Measurements from ENCODE around the gene PBRM1. TPM values are rescaled to one million over a fixed set of nuclear protein-coding genes. Genes with fewer than 3 reads are reported as not detected.
A peak's percentile ranks its signal among the peaks of the same experiment; 100 is the strongest.

Gene PBRM1
- total RNA-seq, 1 experiment from 2014 or later = 42.8 TPM

DNA sequence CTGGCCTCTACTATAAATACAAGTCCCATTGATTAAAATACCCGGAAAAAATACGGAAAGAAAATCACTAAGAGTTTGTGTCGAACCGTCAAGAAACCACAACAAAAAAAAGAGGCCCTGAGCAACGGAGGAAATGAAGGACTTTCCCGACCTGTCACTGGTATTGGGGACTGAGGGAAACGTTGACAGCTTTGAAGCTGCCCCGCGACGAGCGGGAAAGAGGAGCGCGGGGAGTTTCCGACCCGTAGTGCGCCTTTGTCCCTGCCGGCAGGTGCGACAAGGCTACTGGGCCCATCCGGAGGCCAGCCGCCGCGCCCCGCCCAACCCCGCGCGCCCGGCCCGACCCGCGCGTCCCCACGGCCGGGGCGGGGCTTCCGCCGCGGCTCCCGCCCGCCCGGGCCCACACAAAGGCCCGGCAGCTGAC lies 416 bp downstream of the PBRM1 start:
- Histone ChIP-seq H3F3A (ENCODE audit: insufficient read depth, low read depth) (peaks cover 51% of the 10 kb centered on the region), H3K4me2 (peak overlapping the region; percentile 98), H3K79me2 (ENCODE audit: low read depth) (peaks cover 87% of the 10 kb centered on the region), H4K20me1 (ENCODE audit: insufficient read depth) (peaks cover 34% of the 10 kb centered on the region), H3K4me1 (replicated peaks; ENCODE audit: insufficient read depth) (peaks cover 45% of the 10 kb centered on the region), H3K36me3 (ENCODE audit: low read depth) (peaks cover 42% of the 10 kb centered on the region), H3K9me2 (ENCODE audit: insufficient read depth) (no peaks in the 10 kb centered on the region), H3K27me3 (ENCODE audit: insufficient read depth, low read depth) (no peaks in the 10 kb centered on the region), H2AFZ (peak overlapping the region; percentile 72), H3K27ac (peak overlapping the region; percentile 55), H3K9me3 (ENCODE audit: insufficient read depth, low read depth) (no peaks in the 10 kb centered on the region; the same call in 1 of the 2 replicates), H3K4me3 (peak overlapping the region; percentile 96)
- CTCF ChIA-PET = interaction anchor here (0.6 kb wide), 1 partner anchor 296 kb away, joined by 5 read pairs; no protein-coding TSS in a partner anchor
- POLR2A ChIA-PET (ENCODE audit: unreplicated experiment) = interaction anchor here (0.5 to 0.6 kb wide), 4 partner anchors 11 to 159 kb away, joined by 3 to 8 read pairs (median 6); no protein-coding TSS in a partner anchor
- no TSS peak for BruUV-seq (replicated peaks)
- peak; percentile 55 to 83 for DNase-seq
- no peak for TF ChIP-seq EZH2 (IDR thresholded peaks at IDR 0.05; ENCODE audit: low read depth)
- TF ChIP-seq, protein P1, sequence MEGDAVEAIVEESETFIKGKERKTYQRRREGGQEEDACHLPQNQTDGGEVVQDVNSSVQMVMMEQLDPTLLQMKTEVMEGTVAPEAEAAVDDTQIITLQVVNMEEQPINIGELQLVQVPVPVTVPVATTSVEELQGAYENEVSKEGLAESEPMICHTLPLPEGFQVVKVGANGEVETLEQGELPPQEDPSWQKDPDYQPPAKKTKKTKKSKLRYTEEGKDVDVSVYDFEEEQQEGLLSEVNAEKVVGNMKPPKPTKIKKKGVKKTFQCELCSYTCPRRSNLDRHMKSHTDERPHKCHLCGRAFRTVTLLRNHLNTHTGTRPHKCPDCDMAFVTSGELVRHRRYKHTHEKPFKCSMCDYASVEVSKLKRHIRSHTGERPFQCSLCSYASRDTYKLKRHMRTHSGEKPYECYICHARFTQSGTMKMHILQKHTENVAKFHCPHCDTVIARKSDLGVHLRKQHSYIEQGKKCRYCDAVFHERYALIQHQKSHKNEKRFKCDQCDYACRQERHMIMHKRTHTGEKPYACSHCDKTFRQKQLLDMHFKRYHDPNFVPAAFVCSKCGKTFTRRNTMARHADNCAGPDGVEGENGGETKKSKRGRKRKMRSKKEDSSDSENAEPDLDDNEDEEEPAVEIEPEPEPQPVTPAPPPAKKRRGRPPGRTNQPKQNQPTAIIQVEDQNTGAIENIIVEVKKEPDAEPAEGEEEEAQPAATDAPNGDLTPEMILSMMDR (conservative IDR thresholded peaks at IDR 0.05) = no peak
- intact Hi-C loops (cut with micrococcal nuclease; ENCODE audit: unreplicated experiment) = no loop called here

DNA sequence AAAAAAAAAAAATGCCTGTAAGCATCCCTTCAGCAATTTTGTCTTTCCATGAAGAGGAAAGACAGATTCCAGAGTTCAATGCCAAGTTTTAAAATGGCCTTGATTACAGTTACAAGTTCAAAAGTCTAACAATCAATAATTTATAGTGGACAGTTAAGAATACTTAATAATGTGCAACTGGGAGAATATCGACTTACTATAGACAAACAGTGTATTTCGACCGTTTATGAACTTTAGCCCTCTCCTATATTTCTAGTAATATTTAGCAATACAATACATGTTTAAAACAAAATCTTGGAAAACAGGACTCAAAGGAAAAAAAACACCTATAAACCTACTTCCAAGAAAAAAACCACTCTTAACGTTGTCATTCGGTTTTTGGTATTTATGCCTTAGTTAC lies 1.5 kb downstream of the PBRM1 start:
- BruUV-seq (replicated peaks) = no TSS peak
- DNase-seq = no peak
- Histone ChIP-seq H3K4me2 (peak overlapping the region; percentile 98), H4K20me1 (ENCODE audit: insufficient read depth) (peaks cover 24% of the 10 kb centered on the region), H3K9me2 (ENCODE audit: insufficient read depth) (no peaks in the 10 kb centered on the region), H3K4me3 (peak overlapping the region; percentile 96; the same call in 1 of the 2 replicates), H2AFZ (no peak overlapping the region), H3K36me3 (ENCODE audit: low read depth) (peaks cover 37% of the 10 kb centered on the region), H3K9me3 (ENCODE audit: insufficient read depth, low read depth) (no peaks in the 10 kb centered on the region; the same call in 1 of the 2 replicates), H3K4me1 (replicated peaks; ENCODE audit: insufficient read depth) (peaks cover 45% of the 10 kb centered on the region), H3K27me3 (ENCODE audit: insufficient read depth, low read depth) (no peaks in the 10 kb centered on the region), H3K27ac (0 out of 2 replicates have a peak overlapping the region, but pooled peaks have one; percentile 55), H3K79me2 (ENCODE audit: low read depth) (peaks cover 75% of the 10 kb centered on the region), H3F3A (ENCODE audit: insufficient read depth, low read depth) (peaks cover 40% of the 10 kb centered on the region)
- POLR2A ChIA-PET (ENCODE audit: unreplicated experiment) = interaction anchor here (0.6 to 0.7 kb wide), 2 partner anchors 230 to 252 kb away, joined by 3 to 51 read pairs; no protein-coding TSS in a partner anchor
- intact Hi-C loops (cut with micrococcal nuclease; ENCODE audit: unreplicated experiment) = loop anchor here (5.0 kb wide), 1 partner anchor 257 kb away; no protein-coding TSS in a partner anchor
- TF ChIP-seq EZH2 (IDR thresholded peaks at IDR 0.05; ENCODE audit: low read depth) = no peak
- TF ChIP-seq, protein P1 (conservative IDR thresholded peaks at IDR 0.05) = no peak
- CTCF ChIA-PET = no interaction called here

DNA sequence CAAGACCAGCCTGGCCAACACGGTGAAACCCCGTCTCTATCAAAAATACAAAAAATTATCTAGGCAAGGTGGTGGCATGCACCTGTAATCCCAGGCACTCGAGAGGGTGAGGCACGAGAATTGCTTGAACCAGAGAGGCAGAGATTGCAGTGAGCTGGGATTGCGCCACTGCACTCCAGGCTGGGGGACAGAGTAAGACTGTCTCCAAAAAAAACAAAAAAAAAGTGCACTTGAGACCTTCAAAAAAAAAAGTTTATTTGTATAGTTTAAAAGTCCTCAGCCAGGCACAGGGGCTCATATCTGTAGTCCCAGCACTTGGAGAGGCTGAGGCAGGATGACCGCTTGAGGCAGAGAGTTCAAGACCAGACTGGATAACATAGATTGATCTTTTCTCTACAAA lies 2.1 kb downstream of the PBRM1 start:
- no TSS peak for BruUV-seq (replicated peaks)
- Histone ChIP-seq H3K4me2 (peak overlapping the region; percentile 98; the same call in 1 of the 2 replicates), H3K9me3 (ENCODE audit: insufficient read depth, low read depth) (no peaks in the 10 kb centered on the region; the same call in 1 of the 2 replicates), H3K9me2 (ENCODE audit: insufficient read depth) (no peaks in the 10 kb centered on the region), H4K20me1 (ENCODE audit: insufficient read depth) (peaks cover 19% of the 10 kb centered on the region), H3K4me3 (no peak overlapping the region), H3F3A (ENCODE audit: insufficient read depth, low read depth) (peaks cover 34% of the 10 kb centered on the region; the same call in 1 of the 2 replicates), H3K4me1 (replicated peaks; ENCODE audit: insufficient read depth) (peaks cover 40% of the 10 kb centered on the region), H3K27ac (no peak overlapping the region), H3K36me3 (ENCODE audit: low read depth) (peaks cover 35% of the 10 kb centered on the region), H2AFZ (no peak overlapping the region), H3K79me2 (ENCODE audit: low read depth) (peaks cover 70% of the 10 kb centered on the region), H3K27me3 (ENCODE audit: insufficient read depth, low read depth) (no peaks in the 10 kb centered on the region)
- DNase-seq = no peak
- intact Hi-C loops (cut with micrococcal nuclease; ENCODE audit: unreplicated experiment) = loop anchor here (5.0 kb wide), 1 partner anchor 256 kb away; no protein-coding TSS in a partner anchor
- ChIA-PET POLR2A (ENCODE audit: unreplicated experiment) (interaction anchor here (0.6 to 0.7 kb wide), 2 partner anchors 229 to 252 kb away, joined by 3 to 51 read pairs; no protein-coding TSS in a partner anchor), CTCF (interaction anchor here (0.6 kb wide), 1 partner anchor 315 kb away, joined by 6 read pairs; no protein-coding TSS in a partner anchor)
- no peak for TF ChIP-seq EZH2 (IDR thresholded peaks at IDR 0.05; ENCODE audit: low read depth)
- TF ChIP-seq, protein P1 (conservative IDR thresholded peaks at IDR 0.05) = no peak
